Measurements from ENCODE around the gene APC2. TPM values are rescaled to one million over a fixed set of nuclear protein-coding genes. Genes with fewer than 3 reads are reported as not detected.

APC2 gene
- total and polyA plus RNA-seq, 2 donors (not counting 1 experiment from before 2014, with no cell fraction given), result 0.12 to 0.16 TPM

GRCh38 chr19:1430246-1430645, 19.7 kb upstream of the APC2 start:
- no peak for DNase-seq

More at GRCh38 chr19:1430246-1430645, 19.7 kb upstream of the APC2 start:
- no peaks in the 10 kb centered on the region for H3K27me3 ChIP-seq (replicated peaks in 1 of 4; ENCODE audit: control extremely low read depth in 1 of 4, control insufficient read depth in 3 of 4, insufficient read depth in 4 of 4, low read length in 3 of 4)
- no peak overlapping the region for H3K4me3 ChIP-seq (ENCODE audit: control extremely low read depth in 1 of 5, extremely low read depth in 1 of 5, insufficient read depth in 1 of 5, low read depth in 2 of 5, low read length in 4 of 5)
- H3K9ac ChIP-seq (ENCODE audit: low read length), result no peak overlapping the region
- Mint-ChIP-seq H3K27me3 (no peaks in the 10 kb centered on the region), H3K4me3 (no peak overlapping the region), H3K9me3 (ENCODE audit: insufficient read depth) (no peaks in the 10 kb centered on the region), H3K4me1 (no peaks in the 10 kb centered on the region), H3K27ac (no peak overlapping the region)
- ChIA-PET POLR2A (no interaction called here), CTCF (no interaction called here)
- H4K20me1 ChIP-seq (ENCODE audit: control insufficient read depth, insufficient read depth, low read length, poor library complexity, severe bottlenecking), result peaks cover 72% of the 10 kb centered on the region
- H3K4me2 ChIP-seq (replicated peaks; ENCODE audit: low read depth, low read length, poor library complexity, severe bottlenecking), result no peak overlapping the region
- TF ChIP-seq CTCF (IDR thresholded peaks at IDR 0.05) (no peak), EZH2 (IDR thresholded peaks at IDR 0.05; ENCODE audit: borderline replicate concordance, insufficient read depth, low read depth, low read length, poor library complexity, severe bottlenecking) (no peak)
- H2AFZ ChIP-seq (ENCODE audit: insufficient read depth, low read depth, low read length, poor library complexity, severe bottlenecking), result no peak overlapping the region
- H3K36me3 ChIP-seq (replicated peaks in 1 of 2; ENCODE audit: control extremely low read depth in 1 of 2, control insufficient read depth in 1 of 2, extremely low read depth in 1 of 2, insufficient read depth in 2 of 2, low read length in 1 of 2), result peaks cover 0 to 74% of the 10 kb centered on the region in 2 experiments
- ATAC-seq (ENCODE audit: low read depth), result no peak
- H3K4me1 ChIP-seq (ENCODE audit: control insufficient read depth in 2 of 2, insufficient read depth in 2 of 2, low read length in 2 of 2), result no peaks in the 10 kb centered on the region
- WGBS (ENCODE audit: insufficient coverage), result 97% methylated on average over 9 of the region's 14 CpGs
- H3K27ac ChIP-seq (ENCODE audit: low read length in 2 of 2), result no peak overlapping the region
- H3K79me2 ChIP-seq (ENCODE audit: control insufficient read depth, insufficient read depth, low read length), result peaks cover 30% of the 10 kb centered on the region
- intact Hi-C loops (cut with micrococcal nuclease), result no loop called here
- H3K9me3 ChIP-seq (ENCODE audit: control extremely low read depth in 1 of 3, control insufficient read depth in 2 of 3, insufficient read depth in 1 of 3, low read length in 2 of 3), result no peaks in the 10 kb centered on the region
